ENCODE results near the gene RBFOX1. TPM values are rescaled to one million over a fixed set of nuclear protein-coding genes. Genes with fewer than 3 reads are reported as not detected.
A peak's percentile ranks its signal among the peaks of the same experiment; 100 is the strongest.

The RBFOX1 gene
- total RNA-seq, 2 donors from 2014 or later: 46.5 to 58.1 TPM

- peak in 1 of 2 donors; percentile 34 for ATAC-seq
- DNase-seq: no peak
- intact Hi-C loops (cut with DNase I): loop anchor here in 1 of 2 donors (5.0 kb wide), 1 partner anchor 40 kb away; no protein-coding TSS in a partner anchor
These were observed 648 bp upstream of the RBFOX1 start for GRCh38 chr16:7331997-7332396.

GRCh38 chr16:7333180-7333725, 608 bp downstream of the RBFOX1 start:
- ATAC-seq (no peak), DNase-seq (no peak)
- intact Hi-C loops (cut with DNase I): loop anchor here in 1 of 2 donors (5.0 kb wide), 1 partner anchor 39 kb away; no protein-coding TSS in a partner anchor

GRCh38 chr16:7334801-7335560, 2.3 kb downstream of the RBFOX1 start:
- intact Hi-C loops (cut with DNase I): loop anchor here in 1 of 2 donors (5.0 kb wide), 1 partner anchor 37 kb away; no protein-coding TSS in a partner anchor
- DNase-seq: no peak

GRCh38 chr16:7335991-7336634, 3.5 kb downstream of the RBFOX1 start:
- ATAC-seq (no peak), DNase-seq (no peak)
- intact Hi-C loops (cut with DNase I): no loop called here

More at GRCh38 chr16:7334801-7335560, 2.3 kb downstream of the RBFOX1 start:
- ATAC-seq: peak in 1 of 2 donors; percentile 41

- intact Hi-C loops (cut with DNase I): no loop called here
- DNase-seq: no peak
- ATAC-seq: no peak
These were observed 4.1 kb downstream of the RBFOX1 start for GRCh38 chr16:7336742-7337141.

GRCh38 chr16:7338826-7339225, 6.2 kb downstream of the RBFOX1 start:
- no peak for DNase-seq
- intact Hi-C loops (cut with DNase I): no loop called here
- no peak for ATAC-seq

- intact Hi-C loops (cut with DNase I): no loop called here
- ATAC-seq (peak; percentile 49 to 69), DNase-seq (no peak)
These were observed 7.1 kb downstream of the RBFOX1 start for GRCh38 chr16:7339700-7340099.

- intact Hi-C loops (cut with DNase I): no loop called here
- no peak for DNase-seq
- peak in 1 of 2 donors; percentile 19 for ATAC-seq
These were observed 8.3 kb downstream of the RBFOX1 start for GRCh38 chr16:7340938-7341337.

GRCh38 chr16:7342598-7342997, 10.0 kb downstream of the RBFOX1 start:
- DNase-seq (no peak), ATAC-seq (no peak)
- intact Hi-C loops (cut with DNase I): no loop called here

- DNase-seq (no peak), ATAC-seq (no peak)
- intact Hi-C loops (cut with DNase I): no loop called here
These were observed 10.6 kb downstream of the RBFOX1 start for GRCh38 chr16:7343243-7343642.

- intact Hi-C loops (cut with DNase I): no loop called here
- DNase-seq (no peak), ATAC-seq (peak; percentile 66 to 85)
These were observed 12.5 kb downstream of the RBFOX1 start for GRCh38 chr16:7344830-7345780.

GRCh38 chr16:7350806-7351205, 18.2 kb downstream of the RBFOX1 start:
- intact Hi-C loops (cut with DNase I): no loop called here
- ATAC-seq (no peak), DNase-seq (no peak)

- DNase-seq (no peak), ATAC-seq (no peak)
- intact Hi-C loops (cut with DNase I): no loop called here
These were observed 19.2 kb downstream of the RBFOX1 start for GRCh38 chr16:7351610-7352510.

GRCh38 chr16:7355758-7356157, 23.1 kb downstream of the RBFOX1 start:
- intact Hi-C loops (cut with DNase I): no loop called here

GRCh38 chr16:7361416-7362129, 28.9 kb downstream of the RBFOX1 start:
- ATAC-seq (no peak), DNase-seq (no peak)
- intact Hi-C loops (cut with DNase I): no loop called here

More at GRCh38 chr16:7355758-7356157, 23.1 kb downstream of the RBFOX1 start:
- DNase-seq: no peak
- ATAC-seq: no peak

- intact Hi-C loops (cut with DNase I): no loop called here
These were observed 29.6 kb downstream of the RBFOX1 start for GRCh38 chr16:7362231-7362630.

More at GRCh38 chr16:7362231-7362630, 29.6 kb downstream of the RBFOX1 start:
- DNase-seq (no peak), ATAC-seq (no peak)
